ENCODE measurements around the gene NDRG2. TPM values are rescaled to one million over a fixed set of nuclear protein-coding genes. Genes with fewer than 3 reads are reported as not detected.

The NDRG2 gene
- total RNA-seq: 398 TPM

- ATAC-seq (peak; percentile 85), DNase-seq (ENCODE audit: low spot score) (peak; percentile 86)
- intact Hi-C loops (cut with DNase I): no loop called here
Measured at GRCh38 chr14:21024585-21025370, at the start of gene NDRG2. Gene NDRG2 (minus strand): TSS chr14:21025061. CDS start chr14:21023315, 1,746 bp downstream.

- DNase-seq (ENCODE audit: low spot score) (no peak), ATAC-seq (no peak)
- intact Hi-C loops (cut with DNase I): no loop called here
Measured at GRCh38 chr14:21073921-21074320, 49.1 kb upstream of the NDRG2 start.

- no peak for ATAC-seq
- intact Hi-C loops (cut with DNase I): no loop called here
- no peak for DNase-seq (ENCODE audit: low spot score)
Measured at GRCh38 chr14:21072781-21073339, 48.0 kb upstream of the NDRG2 start.

GRCh38 chr14:21072031-21072473, 47.2 kb upstream of the NDRG2 start:
- ATAC-seq (peak; percentile 40), DNase-seq (ENCODE audit: low spot score) (no peak)
- intact Hi-C loops (cut with DNase I): no loop called here

GRCh38 chr14:21071225-21072030, 46.6 kb upstream of the NDRG2 start:
- ATAC-seq: peak; percentile 87
- intact Hi-C loops (cut with DNase I): no loop called here
- DNase-seq (ENCODE audit: low spot score): peak; percentile 93

GRCh38 chr14:21070610-21071224, 45.9 kb upstream of the NDRG2 start:
- ATAC-seq: peak; percentile 6
- intact Hi-C loops (cut with DNase I): no loop called here
- DNase-seq (ENCODE audit: low spot score): peak; percentile 78

GRCh38 chr14:21070083-21070609, 45.3 kb upstream of the NDRG2 start, which contains the start of gene ARHGEF40:
Gene ARHGEF40 (plus strand): TSS chr14:21070304. CDS start chr14:21070397, 93 bp downstream.
- ATAC-seq (peak; percentile 21), DNase-seq (ENCODE audit: low spot score) (peak; percentile 84)
- intact Hi-C loops (cut with DNase I): no loop called here

- intact Hi-C loops (cut with DNase I): loop anchor here (2.0 kb wide), 1 partner anchor 23 kb away; no protein-coding TSS in a partner anchor
- peak; percentile 54 for ATAC-seq
- peak; percentile 83 for DNase-seq (ENCODE audit: low spot score)
Measured at GRCh38 chr14:21069388-21070082, 44.7 kb upstream of the NDRG2 start.

- intact Hi-C loops (cut with DNase I): loop anchor here (2.0 kb wide), 1 partner anchor 24 kb away; no protein-coding TSS in a partner anchor
- peak; percentile 64 for ATAC-seq
- DNase-seq (ENCODE audit: low spot score): no peak
Measured at GRCh38 chr14:21068521-21069387, 43.9 kb upstream of the NDRG2 start.

- intact Hi-C loops (cut with DNase I): no loop called here
- no peak for ATAC-seq
- DNase-seq (ENCODE audit: low spot score): no peak
Measured at GRCh38 chr14:21066882-21067502, 42.1 kb upstream of the NDRG2 start.

- intact Hi-C loops (cut with DNase I): no loop called here
- ATAC-seq (peak; percentile 35), DNase-seq (ENCODE audit: low spot score) (no peak)
Measured at GRCh38 chr14:21063479-21063878, 38.6 kb upstream of the NDRG2 start.

- intact Hi-C loops (cut with DNase I): no loop called here
- DNase-seq (ENCODE audit: low spot score) (no peak), ATAC-seq (no peak)
Measured at GRCh38 chr14:21061347-21061668, 36.4 kb upstream of the NDRG2 start.

GRCh38 chr14:21060614-21061346, 35.9 kb upstream of the NDRG2 start:
- no peak for DNase-seq (ENCODE audit: low spot score)
- intact Hi-C loops (cut with DNase I): no loop called here
- no peak for ATAC-seq

- intact Hi-C loops (cut with DNase I): no loop called here
- ATAC-seq: peak; percentile 15
- DNase-seq (ENCODE audit: low spot score): no peak
Measured at GRCh38 chr14:21059842-21060613, 35.2 kb upstream of the NDRG2 start.

- no peak for ATAC-seq
- intact Hi-C loops (cut with DNase I): no loop called here
Measured at GRCh38 chr14:21058903-21059302, 34.0 kb upstream of the NDRG2 start.

More at GRCh38 chr14:21058903-21059302, 34.0 kb upstream of the NDRG2 start:
- DNase-seq (ENCODE audit: low spot score): no peak

All from sciatic nerve (tissue), 2 donors.